Superior temporal gyrus (tissue), 1 donor: Measurements from ENCODE around the gene EXT2.

ENCODE experiments used
- DNase-seq: peaks from one replicate; pipeline ENCODE4 v3.0.0-alpha.2; 2016; ENCODE audit errors: extremely low spot score

The EXT2 gene

DNA sequence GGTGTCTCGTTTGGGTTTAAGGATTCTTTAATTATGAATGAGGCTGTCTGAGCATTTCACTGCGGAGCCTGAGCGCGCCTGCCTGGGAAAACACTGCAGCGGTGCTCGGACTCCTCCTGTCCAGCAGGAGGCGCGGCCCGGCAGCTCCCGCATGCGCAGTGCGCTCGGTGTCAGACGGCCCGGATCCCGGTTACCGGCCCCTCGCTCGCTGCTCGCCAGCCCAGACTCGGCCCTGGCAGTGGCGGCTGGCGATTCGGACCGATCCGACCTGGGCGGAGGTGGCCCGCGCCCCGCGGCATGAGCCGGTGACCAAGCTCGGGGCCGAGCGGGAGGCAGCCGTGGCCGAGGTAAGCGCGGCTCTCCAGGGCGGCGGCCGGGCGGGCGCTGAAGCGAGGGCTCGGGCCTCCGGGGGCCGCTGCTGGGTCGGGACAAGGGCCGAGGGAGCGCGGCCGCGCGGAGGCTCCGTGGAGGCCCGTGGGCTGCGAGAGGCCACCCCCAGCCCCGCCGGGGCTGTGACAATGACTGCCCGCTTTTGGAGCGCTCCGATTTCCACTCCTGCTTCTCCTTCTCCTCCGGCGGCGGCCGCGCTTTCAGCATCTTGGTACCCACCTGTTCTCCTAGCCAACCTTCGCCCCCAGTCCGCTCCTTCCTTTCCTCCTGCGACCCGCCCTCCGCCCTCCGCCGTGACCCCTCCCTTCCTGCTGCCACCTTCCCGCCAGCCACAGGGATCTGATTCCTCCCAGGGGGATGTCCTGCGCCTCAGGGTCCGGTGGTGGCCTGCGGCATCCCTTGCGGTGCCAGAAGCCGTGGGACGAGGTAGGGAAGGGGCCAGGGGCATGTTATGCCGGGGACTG lies at the start of gene EXT2:
EXT2 (plus strand) TSS at position 173 of the 854 bp plus-strand sequence. CDS start 12,035 bp downstream, outside the sequence.
- DNase-seq = peak; percentile 88

GRCh38 chr11:44046182-44046581 lies 49.3 kb upstream of the EXT2 start:
- no peak for DNase-seq

GRCh38 chr11:44047298-44047697 lies 48.2 kb upstream of the EXT2 start:
- DNase-seq = no peak

- peak; percentile 46 for DNase-seq
Observed at GRCh38 chr11:44047931-44048431, 47.5 kb upstream of the EXT2 start, which contains the start of gene ACCSL. Gene ACCSL, plus strand, starts transcription at chr11:44047981. Its CDS starts 56 bp downstream, at chr11:44048037.

- DNase-seq = no peak
Observed at GRCh38 chr11:44049832-44050231, 45.6 kb upstream of the EXT2 start.

- no peak for DNase-seq
Observed at GRCh38 chr11:44051171-44051570, 44.3 kb upstream of the EXT2 start.

DNA sequence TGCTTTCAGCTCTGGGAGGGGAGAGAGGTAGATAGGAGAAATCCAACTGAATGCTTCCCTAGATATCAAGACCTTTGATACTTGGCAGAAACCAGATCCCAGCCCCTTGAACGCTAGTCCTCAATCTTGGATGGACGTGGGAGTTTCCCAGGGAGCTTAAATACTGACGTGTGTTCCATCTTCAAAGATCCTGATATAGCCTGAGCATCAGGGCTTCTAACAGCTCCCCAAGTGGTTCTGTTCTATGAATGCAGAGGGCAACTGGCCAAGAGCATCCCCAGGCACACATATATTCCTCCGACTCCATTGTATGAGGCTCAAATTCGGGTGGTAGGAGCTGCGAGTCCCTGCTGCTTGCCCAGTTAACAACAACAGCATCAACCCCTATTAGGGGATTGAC lies 38.1 kb upstream of the EXT2 start:
- no peak for DNase-seq

GRCh38 chr11:44058275-44058674 lies 37.2 kb upstream of the EXT2 start:
- DNase-seq = no peak

DNA sequence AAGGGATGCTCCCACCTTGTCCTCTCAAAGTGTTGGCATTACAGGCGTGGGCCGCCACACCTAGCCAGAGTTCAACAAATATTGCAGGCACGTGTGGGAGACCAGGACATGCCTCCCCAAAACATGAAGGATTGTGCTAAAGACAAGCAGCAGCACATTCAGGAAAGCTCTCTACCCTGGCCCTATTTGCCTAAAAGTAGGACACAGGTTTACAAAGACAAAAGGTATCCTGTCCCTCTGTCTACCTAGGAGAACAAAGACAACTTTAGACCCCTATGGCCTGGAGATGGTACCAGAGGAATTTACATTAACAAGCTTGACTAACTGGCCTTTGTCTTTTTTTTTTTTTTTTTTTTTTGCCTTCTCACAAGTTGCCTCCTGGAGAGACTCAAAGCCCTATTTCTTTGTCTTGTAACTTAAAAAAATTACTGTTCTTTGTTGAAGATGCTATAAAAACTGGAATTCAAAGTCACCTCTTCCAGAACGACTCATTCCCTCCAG lies 30.3 kb upstream of the EXT2 start:
- DNase-seq = peak; percentile 10

GRCh38 chr11:44065841-44066731 lies 29.4 kb upstream of the EXT2 start, which contains the start of gene ACCS:
Gene ACCS, plus strand, starts transcription at chr11:44066270. Its CDS starts 1,358 bp downstream, at chr11:44067628.
- peak; percentile 81 for DNase-seq

DNA sequence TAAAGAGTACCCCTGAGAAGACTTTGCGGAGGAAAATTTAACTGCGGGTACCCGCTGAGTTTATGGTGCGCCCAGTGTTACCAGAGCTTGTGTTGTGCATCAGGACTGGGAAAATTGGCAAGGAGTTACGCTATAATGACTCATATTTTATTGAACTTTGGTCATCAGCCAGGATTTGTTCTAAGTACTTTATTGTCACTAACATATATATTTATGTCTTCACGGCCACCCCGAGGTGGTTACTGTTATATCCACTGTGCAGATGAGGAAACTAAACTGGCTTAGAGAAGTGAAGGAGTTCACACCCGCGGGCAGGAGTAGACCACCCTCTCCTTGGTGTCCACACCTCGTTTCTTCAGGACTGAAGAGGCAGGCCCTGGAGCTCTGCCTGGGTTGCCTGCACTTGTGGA lies 28.7 kb upstream of the EXT2 start:
- peak; percentile 20 for DNase-seq

GRCh38 chr11:44067266-44067665 lies 28.2 kb upstream of the EXT2 start:
- no peak for DNase-seq

- DNase-seq = no peak
Observed at GRCh38 chr11:44068180-44068579, 27.3 kb upstream of the EXT2 start.

DNA sequence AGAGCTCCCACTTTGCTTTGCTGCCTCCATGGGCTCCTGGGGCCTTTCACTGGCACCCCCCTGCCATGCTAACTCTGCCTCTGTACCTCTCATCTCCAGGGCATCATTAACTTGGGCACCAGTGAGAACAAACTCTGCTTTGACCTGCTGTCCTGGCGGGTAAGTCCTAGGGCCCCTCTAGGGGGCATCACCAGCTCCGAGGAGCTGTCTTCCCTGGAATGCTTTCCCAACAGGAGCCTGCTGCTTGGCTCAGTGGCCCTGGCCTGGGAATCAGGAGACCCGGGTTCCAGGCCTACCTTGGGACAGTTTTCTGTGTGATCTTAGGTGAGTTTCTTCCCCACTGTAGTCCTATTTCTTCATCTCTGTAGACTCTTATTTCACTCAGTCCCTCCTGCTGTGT lies 24.3 kb upstream of the EXT2 start:
- no peak for DNase-seq

GRCh38 chr11:44072757-44073658 lies 22.5 kb upstream of the EXT2 start:
- DNase-seq = no peak

DNA sequence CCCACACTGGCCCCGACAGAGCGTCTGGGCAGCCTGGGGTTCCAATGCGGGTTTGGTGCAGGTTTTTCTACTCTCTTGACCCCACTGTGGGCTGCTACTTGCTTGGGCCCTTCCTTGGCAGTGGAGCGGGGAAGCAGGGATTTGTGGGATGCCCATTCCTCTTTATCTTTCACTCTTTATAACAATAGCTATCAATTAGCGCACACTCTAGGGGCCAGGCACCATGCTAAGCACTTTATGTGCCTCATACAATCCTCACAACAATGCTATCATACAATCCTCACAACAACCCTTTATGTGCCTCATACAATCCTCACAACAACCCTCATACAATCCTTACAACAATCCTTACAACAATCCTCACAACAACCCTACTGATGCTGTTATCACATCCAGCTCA lies 16.7 kb upstream of the EXT2 start:
- DNase-seq = no peak

DNA sequence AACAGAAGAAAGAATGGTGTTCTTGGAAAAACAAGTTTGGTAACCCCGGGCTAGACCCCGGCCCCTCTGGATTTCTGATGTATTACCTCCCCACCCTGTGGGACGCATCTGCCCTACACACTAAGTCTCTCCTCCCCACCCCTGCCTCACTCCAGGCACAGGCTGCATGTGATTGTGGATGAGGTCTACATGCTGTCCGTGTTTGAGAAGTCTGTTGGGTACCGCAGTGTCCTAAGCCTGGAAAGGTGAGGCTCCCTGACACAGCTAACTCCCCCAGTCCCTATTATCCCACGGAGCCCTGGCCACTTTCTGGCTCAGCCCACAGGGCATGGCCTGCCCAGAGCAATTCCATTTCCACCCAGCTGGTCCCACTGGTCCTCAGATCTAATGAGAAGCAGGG lies 16.1 kb upstream of the EXT2 start:
- no peak for DNase-seq

DNA sequence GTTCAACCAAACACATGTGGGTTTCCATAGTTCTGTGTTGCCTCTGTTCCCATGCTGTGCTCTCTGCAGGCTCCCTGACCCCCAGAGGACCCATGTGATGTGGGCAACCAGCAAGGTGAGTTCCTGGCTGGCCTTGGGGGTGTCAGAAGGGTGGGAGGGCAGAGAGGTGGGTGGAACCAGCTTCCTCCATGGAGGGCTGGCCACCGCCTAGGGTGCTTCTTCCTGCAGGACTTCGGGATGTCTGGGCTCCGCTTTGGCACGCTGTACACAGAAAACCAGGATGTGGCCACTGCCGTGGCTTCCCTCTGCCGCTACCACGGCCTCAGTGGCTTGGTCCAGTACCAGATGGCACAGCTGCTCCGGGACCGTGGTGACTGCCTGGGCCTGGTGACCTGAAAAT lies 14.5 kb upstream of the EXT2 start:
- no peak for DNase-seq

- no peak for DNase-seq
Observed at GRCh38 chr11:44082645-44083044, 12.8 kb upstream of the EXT2 start.

DNA sequence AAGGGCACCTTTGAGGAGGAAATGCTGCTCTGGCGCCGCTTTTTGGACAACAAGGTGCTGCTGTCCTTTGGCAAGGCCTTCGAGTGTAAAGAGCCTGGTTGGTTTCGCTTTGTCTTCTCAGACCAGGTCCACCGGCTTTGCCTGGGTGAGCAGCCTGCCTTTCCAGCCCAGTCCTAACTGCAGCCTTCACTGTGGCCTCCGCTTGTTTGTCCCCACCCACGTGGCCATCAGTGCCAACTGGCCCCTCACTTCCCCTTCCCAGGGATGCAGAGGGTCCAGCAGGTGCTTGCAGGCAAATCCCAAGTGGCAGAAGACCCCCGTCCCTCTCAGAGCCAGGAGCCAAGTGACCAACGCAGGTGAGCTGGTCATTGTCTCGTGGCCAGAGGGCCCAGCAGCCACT lies 12.0 kb upstream of the EXT2 start:
- DNase-seq = no peak

DNA sequence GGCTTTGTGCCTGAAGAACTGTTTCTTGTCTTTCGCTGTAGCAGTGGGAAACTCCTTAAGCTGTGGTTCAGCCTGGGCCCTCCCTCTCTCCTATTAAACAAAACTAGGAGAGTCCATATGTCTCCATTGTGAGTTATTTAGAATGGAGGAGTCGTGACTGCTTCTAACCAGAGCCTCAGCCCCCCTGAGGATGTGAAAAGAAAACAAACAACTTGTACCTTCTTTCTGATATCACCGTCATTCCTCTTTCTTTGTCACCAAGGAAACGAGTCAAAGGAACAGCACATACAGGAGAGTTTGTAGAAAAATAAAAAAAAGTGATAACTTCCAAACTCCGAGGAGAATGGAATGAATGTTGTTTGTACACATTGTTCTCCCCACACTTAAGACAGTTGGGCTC lies 11.6 kb upstream of the EXT2 start:
- DNase-seq = no peak
